Panc1 (cell line): Measurements from ENCODE around the gene COL27A1. TPM values are rescaled to one million over a fixed set of nuclear protein-coding genes. Genes with fewer than 3 reads are reported as not detected.

Experiments used
- ATAC-seq: fragments of 200-7000 bp; cut with Tn5 transposase; 2 replicates; pipeline ENCODE4 v1.9.1; 2020; ENCODE audit warnings: mild to moderate bottlenecking, moderate library complexity
- BruUV-seq: library from RNA; stranded (reverse); fragments of 400-500 nt; replicated peaks from 2 replicates; lab custom pipeline; 2021; lab: Mats Ljungman, UMichigan
- CTCF ChIA-PET: fragments of 300-600 bp; sonication (Branson Sonifier 250); formaldehyde crosslinking; loops from one replicate; lab custom pipeline; 2022; ENCODE audit warnings: antibody characterized with exemption; lab: Charles Lee
- POLR2A ChIA-PET: fragments of 300-600 bp; sonication (Branson Sonifier 250); formaldehyde crosslinking; loops from one replicate; lab custom pipeline; 2022; ENCODE audit warnings: antibody characterized with exemption; lab: Charles Lee
- DNase-seq: peaks from one replicate; pipeline ENCODE4 v3.0.0-alpha.2; 2010; ENCODE audit warnings: low read depth, low spot score
- H3K27ac ChIP-seq: 2 replicates; pipeline ENCODE4 v1.5.1; 2011; ENCODE audit warnings: mild to moderate bottlenecking, low read length, inconsistent platforms
- H3K27me3 ChIP-seq: fragments of 200-500 bp; sonication (Bioruptor generic); 2 replicates; pipeline ENCODE4 v1.6.0; 2014; ENCODE audit warnings: low read length, inconsistent platforms; ENCODE audit not compliant: control insufficient read depth, insufficient read depth
- H3K36me3 ChIP-seq: fragments of 200-500 bp; sonication (Bioruptor generic); 2 replicates; pipeline ENCODE4 v1.5.1; 2014; ENCODE audit warnings: inconsistent platforms, mild to moderate bottlenecking, low read length, moderate library complexity; ENCODE audit not compliant: control insufficient read depth, insufficient read depth
- H3K4me1 ChIP-seq: 2 replicates; pipeline ENCODE4 v1.5.1; 2011; ENCODE audit warnings: inconsistent platforms, mild to moderate bottlenecking, low read length, moderate library complexity; ENCODE audit not compliant: control insufficient read depth, insufficient read depth
- H3K4me3 ChIP-seq, 2 experiments: 2 replicates each; pipeline ENCODE4 v1.5.1; 2011 to 2012; ENCODE audit warnings: low read depth in 2 of 2, low read length in 2 of 2, mild to moderate bottlenecking in 2 of 2, inconsistent platforms in 1 of 2, moderate library complexity in 1 of 2
- H3K9me3 ChIP-seq: fragments of 200-500 bp; sonication (Bioruptor generic); 2 replicates; pipeline ENCODE4 v1.5.1; 2014; ENCODE audit warnings: low read depth, mild to moderate bottlenecking, inconsistent platforms, low read length, moderate library complexity; ENCODE audit not compliant: control insufficient read depth, insufficient read depth
- CTCF ChIP-seq: fragments of 450-650 bp; IDR thresholded peaks from 2 replicates; pipeline ENCODE4 v1.5.1; 2017; ENCODE audit warnings: mild to moderate bottlenecking
- POLR2AphosphoS5 ChIP-seq: IDR thresholded peaks from 2 replicates; pipeline ENCODE4 v1.6.1; 2012; ENCODE audit warnings: mild to moderate bottlenecking, low read depth, low read length, moderate library complexity
- SIN3A ChIP-seq: IDR thresholded peaks from 2 replicates; pipeline ENCODE4 v1.6.1; 2012; ENCODE audit warnings: low read depth, mild to moderate bottlenecking, low read length, moderate library complexity, borderline replicate concordance; ENCODE audit not compliant: insufficient read depth
- TCF7L2 ChIP-seq: IDR thresholded peaks from 2 replicates; pipeline ENCODE4 v1.6.1; 2011; ENCODE audit warnings: mild to moderate bottlenecking, low read depth, low read length, inconsistent platforms
- in situ Hi-C: cut with HindIII; loops from 2 replicates; pipeline ENCODE4 v1.10.0; 2016; ENCODE audit warnings: low sequenced_read_pairs, low pct_unique_long_range_greater_than_20kb
- intact Hi-C: fragments of 100-400 bp; cut with micrococcal nuclease; formaldehyde crosslinking; loops from one replicate; pipeline ENCODE4 v1.10.0; 2022; ENCODE audit not compliant: unreplicated experiment
- total RNA-seq: library from RNA; stranded (reverse); gene quantifications from one replicate; pipeline ENCODE4 v1.2.1, GENCODE V29; 2021; ENCODE audit not compliant: unreplicated experiment
- TF ChIP-seq, protein P1 (sequence below), 2 experiments: IDR thresholded peaks; 2 replicates each; pipeline ENCODE4 v1.6.1; 2011 to 2012; ENCODE audit warnings: low read depth in 2 of 2, control low read depth in 1 of 2, low read length in 1 of 2, mild to moderate bottlenecking in 1 of 2, moderate library complexity in 1 of 2; ENCODE audit not compliant: insufficient read depth in 1 of 2

The COL27A1 gene
- total RNA-seq, 1 experiment from 2014 or later, result 5.1 TPM

- POLR2A ChIA-PET, result no interaction called here
- Histone ChIP-seq H3K4me1 (no peaks in the 10 kb centered on the region), H3K27ac (no peak overlapping the region), H3K36me3 (no peaks in the 10 kb centered on the region), H3K4me3 (no peak overlapping the region), H3K27me3 (no peaks in the 10 kb centered on the region), H3K9me3 (no peaks in the 10 kb centered on the region)
- TF ChIP-seq POLR2AphosphoS5 (no peak), CTCF (no peak), TCF7L2 (no peak), SIN3A (no peak)
- TF ChIP-seq, protein P1, sequence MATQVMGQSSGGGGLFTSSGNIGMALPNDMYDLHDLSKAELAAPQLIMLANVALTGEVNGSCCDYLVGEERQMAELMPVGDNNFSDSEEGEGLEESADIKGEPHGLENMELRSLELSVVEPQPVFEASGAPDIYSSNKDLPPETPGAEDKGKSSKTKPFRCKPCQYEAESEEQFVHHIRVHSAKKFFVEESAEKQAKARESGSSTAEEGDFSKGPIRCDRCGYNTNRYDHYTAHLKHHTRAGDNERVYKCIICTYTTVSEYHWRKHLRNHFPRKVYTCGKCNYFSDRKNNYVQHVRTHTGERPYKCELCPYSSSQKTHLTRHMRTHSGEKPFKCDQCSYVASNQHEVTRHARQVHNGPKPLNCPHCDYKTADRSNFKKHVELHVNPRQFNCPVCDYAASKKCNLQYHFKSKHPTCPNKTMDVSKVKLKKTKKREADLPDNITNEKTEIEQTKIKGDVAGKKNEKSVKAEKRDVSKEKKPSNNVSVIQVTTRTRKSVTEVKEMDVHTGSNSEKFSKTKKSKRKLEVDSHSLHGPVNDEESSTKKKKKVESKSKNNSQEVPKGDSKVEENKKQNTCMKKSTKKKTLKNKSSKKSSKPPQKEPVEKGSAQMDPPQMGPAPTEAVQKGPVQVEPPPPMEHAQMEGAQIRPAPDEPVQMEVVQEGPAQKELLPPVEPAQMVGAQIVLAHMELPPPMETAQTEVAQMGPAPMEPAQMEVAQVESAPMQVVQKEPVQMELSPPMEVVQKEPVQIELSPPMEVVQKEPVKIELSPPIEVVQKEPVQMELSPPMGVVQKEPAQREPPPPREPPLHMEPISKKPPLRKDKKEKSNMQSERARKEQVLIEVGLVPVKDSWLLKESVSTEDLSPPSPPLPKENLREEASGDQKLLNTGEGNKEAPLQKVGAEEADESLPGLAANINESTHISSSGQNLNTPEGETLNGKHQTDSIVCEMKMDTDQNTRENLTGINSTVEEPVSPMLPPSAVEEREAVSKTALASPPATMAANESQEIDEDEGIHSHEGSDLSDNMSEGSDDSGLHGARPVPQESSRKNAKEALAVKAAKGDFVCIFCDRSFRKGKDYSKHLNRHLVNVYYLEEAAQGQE (IDR thresholded peaks at IDR 0.05; ENCODE audit: insufficient read depth in 1 of 2, low read depth in 2 of 2, low read length in 1 of 2), result no peak
- ATAC-seq, result no peak
- CTCF ChIA-PET, result no interaction called here
- DNase-seq, result no peak
- in situ Hi-C loops, result no loop called here
- intact Hi-C loops, result no loop called here
- BruUV-seq, result no TSS peak
Measured at GRCh38 chr9:114345493-114346065, 190.2 kb downstream of the COL27A1 start.

- H3K9me3 ChIP-seq, result no peaks in the 10 kb centered on the region
- no peak overlapping the region for H3K27ac ChIP-seq
- ATAC-seq (no peak), DNase-seq (no peak)
- POLR2A ChIA-PET, result no interaction called here
- CTCF ChIA-PET, result no interaction called here
- no TSS peak for BruUV-seq
- intact Hi-C loops (no loop called here), in situ Hi-C loops (no loop called here)
- no peak overlapping the region for H3K4me3 ChIP-seq
- no peaks in the 10 kb centered on the region for H3K27me3 ChIP-seq
- TF ChIP-seq TCF7L2, result no peak
- no peak for TF ChIP-seq SIN3A
- TF ChIP-seq CTCF, result no peak
- TF ChIP-seq POLR2AphosphoS5, result no peak
- TF ChIP-seq, protein P1 (IDR thresholded peaks at IDR 0.05; ENCODE audit: insufficient read depth in 1 of 2, low read depth in 2 of 2, low read length in 1 of 2), result no peak
- no peaks in the 10 kb centered on the region for H3K36me3 ChIP-seq
- H3K4me1 ChIP-seq, result no peaks in the 10 kb centered on the region
Measured at GRCh38 chr9:114346146-114346545, 190.8 kb downstream of the COL27A1 start.
